ENCODE data around the gene ARHGEF39. TPM values are rescaled to one million over a fixed set of nuclear protein-coding genes. Genes with fewer than 3 reads are reported as not detected.
"Not testable (repeated sequence)": the region's sequence is repeated elsewhere in the genome, so short reads cannot be mapped to it uniquely, and the experiment has no call there.

The ARHGEF39 gene
- total RNA-seq, 1 donor from 2014 or later = 1.0 TPM

DNA sequence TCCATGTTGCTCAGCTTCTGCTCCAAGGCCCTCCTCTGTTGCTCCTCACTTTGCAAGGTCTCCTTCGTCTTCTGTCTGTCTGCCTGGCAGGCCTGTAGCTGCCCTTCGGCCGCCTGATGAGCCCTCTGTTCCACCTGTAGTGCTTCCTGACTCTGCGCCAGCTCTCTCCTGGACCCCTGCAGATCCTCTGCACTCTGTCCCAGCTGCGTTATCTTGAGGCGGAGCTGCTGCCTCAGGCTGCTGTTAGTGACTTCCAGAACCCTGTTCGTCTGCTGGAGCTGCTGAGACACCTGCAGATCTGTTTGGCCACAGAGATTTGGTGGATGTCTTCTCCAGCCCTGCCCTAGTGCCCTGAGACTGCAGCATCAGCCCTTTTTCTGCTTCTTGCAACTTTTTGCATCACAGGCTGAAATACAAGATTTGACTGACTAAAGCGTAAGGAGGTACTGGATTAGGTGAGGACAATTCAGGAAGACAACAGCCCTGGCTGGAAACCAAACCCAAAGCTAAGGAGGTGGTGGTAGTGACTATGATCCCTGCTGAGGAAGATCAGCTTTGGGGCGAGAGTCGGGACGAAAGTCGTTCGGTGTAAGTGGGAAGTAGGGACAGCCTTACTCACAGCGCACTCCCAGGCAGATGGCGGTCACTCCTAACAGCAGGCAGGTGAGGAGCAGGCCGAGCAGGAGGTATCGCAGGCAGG lies 48.9 kb downstream of the ARHGEF39 start:
- H4K20me1 ChIP-seq (ENCODE audit: insufficient read depth, low read length) = no peaks in the 10 kb centered on the region
- no peaks in the 10 kb centered on the region for H3K9me3 ChIP-seq (ENCODE audit: insufficient read depth, low read depth, low read length)
- H2AFZ ChIP-seq (ENCODE audit: low read depth, low read length) = peak overlapping the region; percentile 74
- H3K9ac ChIP-seq (ENCODE audit: low read length) = no peak overlapping the region
- DNase-seq (ENCODE audit: low read depth) (no peak), FAIRE-seq (no peak)
- peak overlapping the region; percentile 48 for H3K27ac Mint-ChIP-seq (ENCODE audit: unreplicated experiment)
- H3K4me2 ChIP-seq (ENCODE audit: low read length) = peak overlapping the region; percentile 82
- no peaks in the 10 kb centered on the region for H3K79me2 ChIP-seq (ENCODE audit: insufficient read depth, low read length)
- H3K36me3 ChIP-seq (ENCODE audit: insufficient read depth, low read length) = no peaks in the 10 kb centered on the region
- peaks cover 68% of the 10 kb centered on the region for H3K27me3 Mint-ChIP-seq (ENCODE audit: low read depth, unreplicated experiment)
- H3K4me1 Mint-ChIP-seq (ENCODE audit: low read depth, unreplicated experiment) = peaks cover 4% of the 10 kb centered on the region
- H3K9me3 Mint-ChIP-seq (ENCODE audit: unreplicated experiment) = peaks cover 6% of the 10 kb centered on the region
- peak overlapping the region; percentile 60 for H3K4me3 Mint-ChIP-seq (ENCODE audit: unreplicated experiment)
- TF ChIP-seq CTCF (IDR thresholded peaks at IDR 0.05; ENCODE audit: insufficient read depth, low read depth, low read length) (no peak), EZH2 (IDR thresholded peaks at IDR 0.05; ENCODE audit: insufficient read depth, low read length) (no peak)
- H3K27ac ChIP-seq (ENCODE audit: low read depth, low read length) = no peak overlapping the region
- H3K4me1 ChIP-seq (ENCODE audit: insufficient read depth, low read length) = peaks cover 8% of the 10 kb centered on the region
- H3K27me3 ChIP-seq (ENCODE audit: insufficient read depth, low read length) = peaks cover 34% of the 10 kb centered on the region
- H3K36me3 Mint-ChIP-seq (ENCODE audit: low read depth, unreplicated experiment) = peaks cover 6% of the 10 kb centered on the region
- H3K4me3 ChIP-seq (ENCODE audit: insufficient read depth, low read depth, low read length) = no peak overlapping the region

DNA sequence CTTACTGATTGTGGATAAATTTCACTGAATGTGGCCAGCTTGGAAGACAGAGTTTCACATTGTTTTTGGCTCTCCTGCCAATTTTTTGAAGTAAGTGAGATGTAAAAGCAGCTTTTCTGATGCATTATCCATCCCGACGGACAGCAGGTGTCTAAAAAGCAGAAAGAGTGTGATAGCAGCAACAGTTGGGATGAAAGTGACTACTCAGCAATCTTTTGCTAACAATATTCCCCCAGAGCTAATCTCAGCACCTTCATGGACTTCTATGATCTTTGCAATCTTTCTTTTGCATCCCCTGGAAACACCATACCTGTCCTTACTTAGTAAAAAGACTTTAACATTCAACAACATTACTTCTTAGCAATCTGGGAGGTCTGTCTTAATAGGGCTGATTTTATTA lies 52.2 kb downstream of the ARHGEF39 start:
- Histone ChIP-seq H3K4me1 (ENCODE audit: insufficient read depth, low read length) (peaks cover 8% of the 10 kb centered on the region), H3K9me3 (ENCODE audit: insufficient read depth, low read depth, low read length) (no peaks in the 10 kb centered on the region), H3K4me3 (ENCODE audit: insufficient read depth, low read depth, low read length) (no peak overlapping the region), H3K36me3 (ENCODE audit: insufficient read depth, low read length) (no peaks in the 10 kb centered on the region), H3K9ac (ENCODE audit: low read length) (no peak overlapping the region), H3K4me2 (ENCODE audit: low read length) (no peak overlapping the region), H4K20me1 (ENCODE audit: insufficient read depth, low read length) (no peaks in the 10 kb centered on the region), H2AFZ (ENCODE audit: low read depth, low read length) (no peak overlapping the region), H3K79me2 (ENCODE audit: insufficient read depth, low read length) (no peaks in the 10 kb centered on the region), H3K27ac (ENCODE audit: low read depth, low read length) (no peak overlapping the region), H3K27me3 (ENCODE audit: insufficient read depth, low read length) (peaks cover 34% of the 10 kb centered on the region)
- no peak for DNase-seq (ENCODE audit: low read depth)
- H3K27me3 Mint-ChIP-seq (ENCODE audit: low read depth, unreplicated experiment) = peaks cover 51% of the 10 kb centered on the region
- peaks cover 18% of the 10 kb centered on the region for H3K36me3 Mint-ChIP-seq (ENCODE audit: low read depth, unreplicated experiment)
- TF ChIP-seq CTCF (IDR thresholded peaks at IDR 0.05; ENCODE audit: insufficient read depth, low read depth, low read length) (no peak), EZH2 (IDR thresholded peaks at IDR 0.05; ENCODE audit: insufficient read depth, low read length) (no peak)
- FAIRE-seq = no peak
- peaks cover under 1% of the 10 kb centered on the region for H3K4me1 Mint-ChIP-seq (ENCODE audit: low read depth, unreplicated experiment)
- peaks cover 6% of the 10 kb centered on the region for H3K9me3 Mint-ChIP-seq (ENCODE audit: unreplicated experiment)
- no peak overlapping the region for H3K4me3 Mint-ChIP-seq (ENCODE audit: unreplicated experiment)
- no peak overlapping the region for H3K27ac Mint-ChIP-seq (ENCODE audit: unreplicated experiment)

GRCh38 chr9:35612066-35612465 lies 52.9 kb downstream of the ARHGEF39 start:
- H3K9me3 Mint-ChIP-seq (ENCODE audit: unreplicated experiment); H4K20me1 ChIP-seq (ENCODE audit: insufficient read depth, low read length); H3K9ac ChIP-seq (ENCODE audit: low read length); DNase-seq (ENCODE audit: low read depth); H3K27ac ChIP-seq (ENCODE audit: low read depth, low read length); H3K9me3 ChIP-seq (ENCODE audit: insufficient read depth, low read depth, low read length); H3K36me3 ChIP-seq (ENCODE audit: insufficient read depth, low read length); H3K4me2 ChIP-seq (ENCODE audit: low read length); H3K4me3 ChIP-seq (ENCODE audit: insufficient read depth, low read depth, low read length); H3K4me1 ChIP-seq (ENCODE audit: insufficient read depth, low read length); H3K27ac Mint-ChIP-seq (ENCODE audit: unreplicated experiment); H3K4me1 Mint-ChIP-seq (ENCODE audit: low read depth, unreplicated experiment); FAIRE-seq; H2AFZ ChIP-seq (ENCODE audit: low read depth, low read length); H3K79me2 ChIP-seq (ENCODE audit: insufficient read depth, low read length): not testable (repeated sequence)
- Mint-ChIP-seq H3K27me3 (ENCODE audit: low read depth, unreplicated experiment) (peaks cover 43% of the 10 kb centered on the region), H3K4me3 (ENCODE audit: unreplicated experiment) (peak overlapping the region; percentile 27), H3K36me3 (ENCODE audit: low read depth, unreplicated experiment) (peaks cover 21% of the 10 kb centered on the region)
- H3K27me3 ChIP-seq (ENCODE audit: insufficient read depth, low read length) = peaks cover 28% of the 10 kb centered on the region
